Mucosa of descending colon (tissue), 3 donors: ENCODE data around the gene DPEP1. TPM values are rescaled to one million over a fixed set of nuclear protein-coding genes. Genes with fewer than 3 reads are reported as not detected.
"Not testable (repeated sequence)": the region's sequence is repeated elsewhere in the genome, so short reads cannot be mapped to it uniquely, and the experiment has no call there.

Experiments
- ATAC-seq: fragments of 200-7000 bp; cut with Tn5 transposase; one replicate; pipeline ENCODE4 v1.9.1; 2020; ENCODE audit warnings: mild to moderate bottlenecking, moderate library complexity
- DNase-seq, 3 donors: peaks; one replicate each; pipeline ENCODE4 v3.0.0-alpha.2; 2020
- H3K36me3 ChIP-seq: fragments of 200-600 bp; one replicate; pipeline ENCODE4 v1.8.0; 2021; ENCODE audit warnings: low read depth, mild to moderate bottlenecking
- H3K4me1 ChIP-seq: fragments of 200-600 bp; one replicate; pipeline ENCODE4 v1.8.0; 2021; ENCODE audit warnings: low read depth, mild to moderate bottlenecking
- H3K4me3 ChIP-seq: fragments of 200-600 bp; one replicate; pipeline ENCODE4 v1.8.0; 2021; ENCODE audit warnings: mild to moderate bottlenecking
- H3K9me3 ChIP-seq: fragments of 200-600 bp; one replicate; pipeline ENCODE4 v1.8.0; 2021; ENCODE audit warnings: mild to moderate bottlenecking
- intact Hi-C, 2 donors: fragments of 100-400 bp; cut with DNase I in 1 of 2; cut with micrococcal nuclease in 1 of 2; formaldehyde crosslinking; loops; one replicate each; pipeline versions ENCODE4 v1.11.0 to v1.11.1; 2022; cut with DNase I, micrococcal nuclease
- total RNA-seq, 3 donors: library from RNA; stranded (reverse); fragmentation: NEBNext Ultra II Directional in 2 of 3; extraction: Animal tissue kit (Norgen Biotek cat#: 25700) in 2 of 3; gene quantifications; one replicate each; pipeline versions ENCODE4 v1.2.1 to v1.2.4, GENCODE V29; 2021 to 2023
- TF ChIP-seq, protein P1 (sequence below): fragments of 200-600 bp; IDR thresholded peaks from one replicate; pipeline ENCODE4 v1.8.0; 2022; ENCODE audit warnings: antibody characterized with exemption, mild to moderate bottlenecking
- donor health status: DM: no; HTN: no; CAD: no; lungs with moderate emphysema.
- donor health status: DM: no; HTN: no; CAD: no.
- donor health status: DM: no; HTN: yes; CAD: no.

DPEP1 gene
- total RNA-seq, 3 donors from 2014 or later, result 0.28 to 2.0 TPM; not detected in 1

DNA sequence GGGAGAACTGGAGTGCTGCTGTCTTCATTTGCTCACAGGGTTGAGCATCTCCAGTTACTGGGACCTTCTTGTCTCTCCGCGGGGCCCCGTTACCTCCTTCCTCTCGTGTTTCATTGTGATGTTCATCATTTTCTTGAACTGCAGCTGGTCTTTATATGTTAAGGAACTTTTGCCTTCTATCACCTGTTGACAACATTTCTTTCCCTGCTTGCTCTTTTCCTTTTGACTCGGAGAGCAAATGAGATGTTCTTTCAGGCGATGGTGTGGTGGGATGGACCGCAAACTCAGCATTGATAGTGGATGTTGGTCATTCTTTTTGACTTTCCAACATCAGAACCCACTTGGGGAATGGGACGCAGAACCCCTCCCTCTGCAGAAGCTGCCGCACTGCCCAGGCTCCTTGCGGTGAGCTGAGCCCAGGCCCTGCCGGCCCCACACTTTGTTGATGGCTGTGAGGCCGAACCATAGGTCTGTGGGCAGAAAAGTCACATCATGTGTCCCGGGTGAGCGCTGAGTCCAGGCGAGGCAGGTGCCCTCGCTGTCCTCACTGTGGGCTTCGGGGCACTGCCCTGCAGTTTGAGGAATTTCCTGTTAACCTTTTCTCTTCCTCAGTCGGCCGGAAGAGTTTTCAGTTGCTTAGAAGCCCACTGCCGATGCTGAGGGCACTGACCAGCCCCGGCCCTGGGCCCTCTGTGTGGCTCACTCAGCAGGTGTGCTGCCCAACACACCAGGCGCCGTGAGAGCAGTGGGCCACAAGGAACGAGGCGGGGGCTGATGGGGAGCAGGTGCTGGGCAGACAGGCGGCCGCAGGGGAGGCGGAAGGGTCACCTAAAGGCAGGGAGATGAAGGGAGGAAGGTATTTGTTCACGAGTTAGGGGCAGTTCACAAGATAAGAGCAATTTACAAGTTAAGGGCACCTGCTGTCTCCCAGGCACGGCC is 45.5 kb upstream of the DPEP1 start:
- no peak for ATAC-seq
- intact Hi-C loops, result no loop called here

DNA sequence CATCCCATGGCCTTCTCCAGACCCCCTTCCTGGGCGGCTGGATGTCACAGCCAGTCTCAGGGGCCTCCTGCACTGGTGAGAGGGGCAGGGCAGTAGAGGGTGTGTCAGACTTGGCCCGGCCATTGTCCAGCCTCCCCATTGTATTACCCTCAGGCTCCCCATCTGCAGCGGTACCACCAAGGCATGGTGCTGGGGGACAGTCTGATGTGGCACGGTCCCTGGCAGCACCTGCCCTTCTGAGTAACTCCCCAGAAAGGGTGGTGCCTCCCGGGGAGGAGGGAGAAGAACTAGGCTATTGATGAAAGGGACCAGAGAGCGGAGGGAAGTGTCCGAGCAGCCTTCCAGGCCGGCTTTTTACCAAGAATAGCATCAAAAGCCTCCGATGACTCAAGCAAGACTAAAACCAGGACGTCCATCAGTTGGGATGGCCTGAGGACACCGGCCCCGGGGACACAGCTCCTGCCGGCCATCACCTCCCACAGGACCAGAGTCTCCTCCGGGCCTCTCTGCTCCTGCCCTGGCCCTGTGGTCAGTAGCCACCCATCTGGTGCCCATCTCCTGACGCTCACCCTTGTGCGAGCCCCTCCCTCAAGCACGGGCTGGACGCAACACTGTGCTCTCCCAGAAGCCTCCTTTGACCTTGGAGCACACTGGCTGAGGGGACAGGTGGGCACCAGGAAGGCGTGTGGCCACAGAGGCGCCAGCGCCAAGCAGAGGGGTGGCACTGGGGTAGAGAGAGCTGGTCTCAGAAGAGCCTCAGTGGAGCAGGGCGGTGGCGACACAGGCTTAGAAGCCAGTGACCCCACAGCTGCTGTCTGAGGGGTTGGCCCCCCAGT is 43.7 kb upstream of the DPEP1 start:
- TF ChIP-seq, protein P1, sequence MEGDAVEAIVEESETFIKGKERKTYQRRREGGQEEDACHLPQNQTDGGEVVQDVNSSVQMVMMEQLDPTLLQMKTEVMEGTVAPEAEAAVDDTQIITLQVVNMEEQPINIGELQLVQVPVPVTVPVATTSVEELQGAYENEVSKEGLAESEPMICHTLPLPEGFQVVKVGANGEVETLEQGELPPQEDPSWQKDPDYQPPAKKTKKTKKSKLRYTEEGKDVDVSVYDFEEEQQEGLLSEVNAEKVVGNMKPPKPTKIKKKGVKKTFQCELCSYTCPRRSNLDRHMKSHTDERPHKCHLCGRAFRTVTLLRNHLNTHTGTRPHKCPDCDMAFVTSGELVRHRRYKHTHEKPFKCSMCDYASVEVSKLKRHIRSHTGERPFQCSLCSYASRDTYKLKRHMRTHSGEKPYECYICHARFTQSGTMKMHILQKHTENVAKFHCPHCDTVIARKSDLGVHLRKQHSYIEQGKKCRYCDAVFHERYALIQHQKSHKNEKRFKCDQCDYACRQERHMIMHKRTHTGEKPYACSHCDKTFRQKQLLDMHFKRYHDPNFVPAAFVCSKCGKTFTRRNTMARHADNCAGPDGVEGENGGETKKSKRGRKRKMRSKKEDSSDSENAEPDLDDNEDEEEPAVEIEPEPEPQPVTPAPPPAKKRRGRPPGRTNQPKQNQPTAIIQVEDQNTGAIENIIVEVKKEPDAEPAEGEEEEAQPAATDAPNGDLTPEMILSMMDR, result no peak
- ATAC-seq (no peak), DNase-seq (no peak)
- Histone ChIP-seq H3K4me3 (no peak overlapping the region), H3K4me1 (peaks cover 29% of the 10 kb centered on the region), H3K36me3 (no peaks in the 10 kb centered on the region), H3K9me3 (no peaks in the 10 kb centered on the region)
- intact Hi-C loops, result no loop called here

More for the DNA sequence above, 45.5 kb upstream of the DPEP1 start:
- Histone ChIP-seq H3K4me1 (peaks cover 32% of the 10 kb centered on the region), H3K36me3 (peaks cover 7% of the 10 kb centered on the region), H3K4me3 (no peak overlapping the region), H3K9me3 (no peaks in the 10 kb centered on the region)
- TF ChIP-seq, protein P1, result no peak
- DNase-seq, result no peak

DNA sequence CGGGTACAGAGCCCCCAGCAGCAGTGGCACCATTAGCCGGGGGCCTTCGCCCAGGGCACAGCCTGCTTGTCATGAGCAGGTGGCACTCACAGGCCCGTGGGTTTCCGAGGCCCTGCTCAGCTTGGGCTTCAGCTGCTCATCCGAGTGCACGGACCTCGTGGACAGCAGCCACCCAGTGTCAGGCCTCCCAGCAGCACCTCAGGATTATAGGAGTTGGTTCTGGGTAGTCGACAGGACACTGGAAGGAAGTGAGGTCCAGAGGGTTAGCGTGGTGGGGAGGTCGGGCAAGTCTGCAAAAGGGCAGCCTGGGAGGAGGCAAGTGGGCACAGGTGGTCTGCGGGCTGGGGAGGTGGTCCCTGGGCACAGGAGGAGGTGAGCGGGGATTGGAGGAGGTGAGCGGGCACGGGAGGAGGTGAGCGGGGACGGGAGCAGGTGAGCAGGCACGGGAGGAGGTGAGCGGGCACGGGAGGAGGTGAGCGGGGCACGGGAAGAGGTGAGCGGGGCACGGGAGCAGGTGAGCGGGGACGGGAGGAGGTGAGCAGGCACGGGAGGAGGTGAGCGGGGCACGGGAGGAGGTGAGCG is 43.0 kb upstream of the DPEP1 start:
- DNase-seq (no peak), ATAC-seq (no peak)
- intact Hi-C loops, result no loop called here
- peaks cover 28% of the 10 kb centered on the region for H3K4me1 ChIP-seq
- no peaks in the 10 kb centered on the region for H3K36me3 ChIP-seq
- TF ChIP-seq, protein P1, result no peak
- no peak overlapping the region for H3K4me3 ChIP-seq
- no peaks in the 10 kb centered on the region for H3K9me3 ChIP-seq

DNA sequence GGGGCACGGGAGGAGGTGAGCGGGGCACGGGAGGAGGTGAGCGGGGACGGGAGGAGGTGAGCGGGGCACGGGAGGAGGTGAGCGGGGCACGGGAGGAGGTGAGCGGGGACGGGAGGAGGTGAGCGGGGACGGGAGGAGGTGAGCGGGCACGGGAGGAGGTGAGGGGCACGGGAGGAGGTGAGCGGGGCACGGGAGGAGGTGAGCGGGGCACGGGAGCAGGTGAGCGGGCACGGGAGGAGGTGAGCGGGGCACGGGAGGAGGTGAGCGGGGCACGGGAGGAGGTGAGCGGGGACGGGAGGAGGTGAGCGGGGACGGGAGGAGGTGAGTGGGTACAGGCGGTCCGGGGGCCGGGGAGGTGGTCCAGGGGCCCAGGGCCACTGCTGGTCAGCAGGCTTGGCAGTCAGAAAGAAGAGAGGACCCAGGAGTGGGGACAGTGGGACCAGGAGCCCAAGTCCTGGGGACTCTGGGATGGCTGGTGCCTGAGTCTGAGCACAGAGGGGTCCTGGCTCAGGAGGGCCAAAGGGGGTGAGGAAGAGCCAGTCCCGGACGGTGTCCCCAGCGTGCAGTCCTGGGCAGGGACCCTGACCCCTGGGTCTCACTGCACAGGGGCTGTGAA is 42.4 kb upstream of the DPEP1 start:
- H3K4me3 ChIP-seq, ATAC-seq, DNase-seq, H3K9me3 ChIP-seq, H3K36me3 ChIP-seq, intact Hi-C loops: not testable (repeated sequence)
- H3K4me1 ChIP-seq, result peaks cover 24% of the 10 kb centered on the region

DNA sequence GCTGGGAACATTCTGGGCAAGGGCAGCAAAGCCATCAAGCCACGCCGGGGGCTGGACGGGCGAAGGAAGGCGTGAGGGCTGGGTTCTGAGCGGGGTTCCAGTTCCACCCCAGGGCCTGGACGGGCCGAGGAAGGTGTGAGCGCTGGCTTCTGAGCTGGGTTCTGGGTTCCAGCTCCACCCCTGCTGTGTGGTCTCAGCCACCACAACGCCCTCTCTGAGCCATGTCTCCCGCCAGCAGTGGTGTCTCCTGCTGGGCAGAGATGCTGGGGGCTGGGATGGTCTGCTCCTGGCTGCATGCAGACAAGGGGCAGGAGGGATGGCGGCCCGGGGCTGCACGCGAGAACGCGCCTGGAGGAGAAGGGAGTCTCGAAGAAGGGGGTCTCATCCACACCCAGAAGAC is 41.8 kb upstream of the DPEP1 start:
- TF ChIP-seq, protein P1, result no peak
- no peaks in the 10 kb centered on the region for H3K9me3 ChIP-seq
- no peak for ATAC-seq
- H3K4me3 ChIP-seq, result no peak overlapping the region
- intact Hi-C loops, result no loop called here
- H3K36me3 ChIP-seq, result no peaks in the 10 kb centered on the region
- peaks cover 21% of the 10 kb centered on the region for H3K4me1 ChIP-seq
- DNase-seq, result no peak
